H1 (cell line): ENCODE data around the gene LRTM2. TPM values are rescaled to one million over a fixed set of nuclear protein-coding genes. Genes with fewer than 3 reads are reported as not detected.

Experiments
- CTCF ChIA-PET: fragments of 300-600 bp; sonication (Branson Sonifier 250); formaldehyde crosslinking; loops from one replicate; lab custom pipeline; 2021; ENCODE audit not compliant: partially characterized antibody; lab: Charles Lee
- POLR2A ChIA-PET: fragments of 300-600 bp; sonication (Branson Sonifier 250); formaldehyde crosslinking; loops from one replicate; lab custom pipeline; 2021; ENCODE audit warnings: inconsistent platforms; ENCODE audit not compliant: partially characterized antibody; lab: Charles Lee
- DNase-seq, 2 experiments: peaks; one replicate each; pipeline versions ENCODE4 v3.0.0 to v3.0.0-alpha.2; 2010 to 2022; ENCODE audit warnings: low spot score in 2 of 2, low read depth in 1 of 2, mixed read lengths in 1 of 2
- FAIRE-seq: peaks from 2 replicates; lab custom pipeline; 2011; peaks lifted over from hg19 to GRCh38; lab: Jason Lieb, UNC
- H2AFZ ChIP-seq: 2 replicates; pipeline ENCODE4 v1.8.1; 2012; ENCODE audit warnings: low read length, inconsistent platforms
- H2AK5ac ChIP-seq: 2 replicates; pipeline ENCODE4 v1.6.1; 2013; ENCODE audit warnings: low read depth, low read length
- H2BK120ac ChIP-seq: replicated peaks from 2 replicates; pipeline ENCODE3; 2013; ENCODE audit warnings: low read depth, low read length, inconsistent platforms
- H2BK12ac ChIP-seq: 2 replicates; pipeline ENCODE4 v1.6.1; 2013; ENCODE audit warnings: low read depth, low read length
- H2BK15ac ChIP-seq: 2 replicates; pipeline ENCODE4 v1.6.1; 2013; ENCODE audit warnings: low read length
- H2BK20ac ChIP-seq: 2 replicates; pipeline ENCODE4 v1.6.1; 2013; ENCODE audit warnings: low read length
- H2BK5ac ChIP-seq: 2 replicates; pipeline ENCODE4 v1.6.1; 2013; ENCODE audit warnings: low read depth, low read length
- H3K14ac ChIP-seq: 2 replicates; pipeline ENCODE4 v1.6.1; 2013; ENCODE audit warnings: inconsistent platforms; ENCODE audit not compliant: insufficient read length
- H3K18ac ChIP-seq: 2 replicates; pipeline ENCODE4 v1.6.1; 2013; ENCODE audit warnings: low read length; ENCODE audit errors: extremely low read depth
- H3K23ac ChIP-seq: 2 replicates; pipeline ENCODE4 v1.6.1; 2013; ENCODE audit warnings: inconsistent platforms; ENCODE audit not compliant: insufficient read length
- H3K23me2 ChIP-seq: 2 replicates; pipeline ENCODE4 v1.6.1; 2013; ENCODE audit warnings: low read depth, low read length
- H3K27ac ChIP-seq: 2 replicates; pipeline ENCODE4 v1.6.1; 2011; ENCODE audit warnings: low read depth, low read length, inconsistent platforms
- H3K27me3 ChIP-seq, 4 experiments: replicated peaks in 1 of 4; 1 replicate in 1 of 4; 2 replicates in 3 of 4; pipeline versions ENCODE4 v1.6.1 to v1.8.1; 2011 to 2013; ENCODE audit warnings: low read length in 3 of 4, mild to moderate bottlenecking in 3 of 4, inconsistent platforms in 2 of 4, mixed read lengths in 2 of 4, moderate library complexity in 1 of 4; ENCODE audit not compliant: control insufficient read depth in 3 of 4, insufficient read depth in 3 of 4; ENCODE audit errors: extremely low read depth in 1 of 4
- H3K36me3 ChIP-seq, 4 experiments: 2 replicates each; pipeline versions ENCODE4 v1.6.1 to v1.8.1; 2011 to 2013; ENCODE audit warnings: mild to moderate bottlenecking in 4 of 4, low read length in 3 of 4, moderate library complexity in 2 of 4, control low read depth in 1 of 4, inconsistent platforms in 1 of 4; ENCODE audit not compliant: insufficient read depth in 4 of 4, control insufficient read depth in 2 of 4
- H3K4ac ChIP-seq: replicated peaks from 2 replicates; pipeline ENCODE3; 2013; ENCODE audit warnings: low read length, low read depth, mixed read lengths, inconsistent platforms; ENCODE audit not compliant: insufficient read length
- H3K4me1 ChIP-seq, 4 experiments: replicated peaks in 1 of 4; 1 replicate in 1 of 4; 2 replicates in 3 of 4; pipeline versions ENCODE4 v1.6.1 to v1.8.1; 2011 to 2013; ENCODE audit warnings: low read length in 3 of 4, inconsistent platforms in 2 of 4, mixed read lengths in 1 of 4; ENCODE audit not compliant: insufficient read depth in 4 of 4, control insufficient read depth in 3 of 4
- H3K4me2 ChIP-seq, 2 experiments: 2 replicates each; pipeline versions ENCODE4 v1.6.1 to v1.8.1; 2011 to 2013; ENCODE audit warnings: low read depth in 2 of 2, low read length in 2 of 2, control low read depth in 1 of 2, inconsistent platforms in 1 of 2, mild to moderate bottlenecking in 1 of 2; ENCODE audit not compliant: insufficient read depth in 1 of 2
- H3K4me3 ChIP-seq, 4 experiments: fragments of 200-600, 300-600 bp in 1 of 4; sonication (generic), shearing (Covaris generic), sonication (Bioruptor Twin) in 1 of 4; 2 replicates each; pipeline versions ENCODE4 v1.5.1 to v1.8.1; 2011 to 2016; ENCODE audit warnings: low read length in 4 of 4, low read depth in 3 of 4, control low read depth in 2 of 4, inconsistent platforms in 2 of 4, mild to moderate bottlenecking in 2 of 4, mixed read lengths in 1 of 4, moderate library complexity in 1 of 4; ENCODE audit not compliant: insufficient read depth in 2 of 4; ENCODE audit errors: extremely low read depth in 1 of 4
- H3K56ac ChIP-seq: replicated peaks from 2 replicates; pipeline ENCODE3; 2013; ENCODE audit warnings: low read depth, mild to moderate bottlenecking, mixed read lengths, low read length, inconsistent platforms; ENCODE audit not compliant: insufficient read length
- H3K79me1 ChIP-seq: 2 replicates; pipeline ENCODE4 v1.6.1; 2013; ENCODE audit warnings: low read depth, low read length, control low read depth
- H3K79me2 ChIP-seq, 2 experiments: 2 replicates each; pipeline versions ENCODE4 v1.6.1 to v1.8.1; 2012 to 2013; ENCODE audit warnings: low read length in 2 of 2, mild to moderate bottlenecking in 2 of 2, inconsistent platforms in 1 of 2; ENCODE audit not compliant: insufficient read depth in 2 of 2, control insufficient read depth in 1 of 2
- H3K9ac ChIP-seq, 4 experiments: replicated peaks in 1 of 4; 1 replicate in 1 of 4; 2 replicates in 3 of 4; pipeline versions ENCODE4 v1.6.1 to v1.8.1; 2011 to 2013; ENCODE audit warnings: low read depth in 3 of 4, low read length in 3 of 4, control low read depth in 2 of 4, mild to moderate bottlenecking in 2 of 4, moderate library complexity in 2 of 4, inconsistent platforms in 1 of 4; ENCODE audit errors: extremely low read depth in 1 of 4
- H3K9me3 ChIP-seq, 2 experiments: 2 replicates each; pipeline versions ENCODE4 v1.6.1 to v1.8.1; 2012 to 2013; ENCODE audit warnings: mild to moderate bottlenecking in 2 of 2, moderate library complexity in 2 of 2, control low read depth in 1 of 2, inconsistent platforms in 1 of 2, low read depth in 1 of 2, low read length in 1 of 2, mixed read lengths in 1 of 2; ENCODE audit not compliant: insufficient read depth in 2 of 2
- H4K20me1 ChIP-seq, 2 experiments: replicated peaks in 1 of 2; 2 replicates each; pipeline versions ENCODE3 to v1.8.1; 2011 to 2013; ENCODE audit warnings: inconsistent platforms in 2 of 2, low read length in 2 of 2, mild to moderate bottlenecking in 1 of 2; ENCODE audit not compliant: insufficient read depth in 2 of 2, control insufficient read depth in 1 of 2
- H4K5ac ChIP-seq: 2 replicates; pipeline ENCODE4 v1.6.1; 2013; ENCODE audit warnings: low read length, low read depth, mixed read lengths, inconsistent platforms; ENCODE audit not compliant: insufficient read length
- H4K8ac ChIP-seq: 2 replicates; pipeline ENCODE4 v1.8.0; 2013; ENCODE audit warnings: mild to moderate bottlenecking, moderate library complexity, low read length, inconsistent platforms; ENCODE audit not compliant: insufficient read depth; ENCODE audit errors: extremely low read depth
- H4K91ac ChIP-seq: replicated peaks from 2 replicates; pipeline ENCODE3; 2013; ENCODE audit warnings: low read length, mixed read lengths, inconsistent platforms; ENCODE audit not compliant: insufficient read length
- ATF2 ChIP-seq: IDR thresholded peaks from 2 replicates; pipeline ENCODE4 v1.6.1; 2012; ENCODE audit warnings: low read length, inconsistent platforms
- HDAC6 ChIP-seq: IDR thresholded peaks from one replicate; pipeline ENCODE4 v1.7.1; 2012; ENCODE audit warnings: low read depth, mild to moderate bottlenecking, inconsistent platforms, low read length, moderate library complexity
- SIX5 ChIP-seq: IDR thresholded peaks from 2 replicates; pipeline ENCODE4 v1.6.1; 2011; ENCODE audit warnings: mild to moderate bottlenecking, low read depth, low read length
- TCF12 ChIP-seq: IDR thresholded peaks from 2 replicates; pipeline ENCODE4 v1.6.1; 2011; ENCODE audit warnings: low read depth, mild to moderate bottlenecking, low read length
- WGBS, 2 experiments: shearing (Covaris generic) in 1 of 2; methylation state at CpG; one replicate each; pipeline versions ENCODE4 v1.1.6 to v1.1.7; 2013 to 2015; ENCODE audit warnings: low lambda C conversion rate in 2 of 2, mixed read lengths in 2 of 2, inconsistent platforms in 1 of 2, low coverage in 1 of 2, missing lambda C conversion rate in 1 of 2; ENCODE audit not compliant: insufficient replicate concordance in 2 of 2, insufficient coverage in 1 of 2, insufficient read length in 1 of 2; ENCODE audit errors: extremely low coverage in 1 of 2, missing lambda C conversion rate in 1 of 2; 5-methylcytosine and 5-hydroxymethylcytosine counted together
- polyA plus RNA-seq, 7 experiments: library from polyadenylated mRNA; depleted of rRNA in 3 of 7; stranded (reverse) in 5 of 7; unstranded in 2 of 7; fragments of >200 nt in 5 of 7; fragments of 200-250 nt in 2 of 7; gene quantifications; 1 replicate in 5 of 7; 2 replicates in 1 of 7; 4 replicates in 1 of 7; pipeline versions ENCODE4 v1.2.1 to v1.2.3, GENCODE V29; 2011 to 2013; ENCODE audit warnings: missing spikeins in 2 of 7, mixed read lengths in 2 of 7
- total RNA-seq: library from RNA; stranded (reverse); fragmentation: NEBNext Ultra II Directional; extraction: Animal tissue kit (Norgen Biotek cat#: 25700); gene quantifications from 2 replicates; pipeline ENCODE4 v1.2.1, GENCODE V29; 2021
- TF ChIP-seq, protein P1 (sequence below): IDR thresholded peaks from 2 replicates; pipeline ENCODE4 v1.6.1; 2011; ENCODE audit warnings: low read length, improper control_type of control experiment

LRTM2 gene
- total and polyA plus RNA-seq, 2 of the 8 experiments (the other 6 are each of a cell fraction or from before 2014, with no cell fraction given) = 0.06 TPM; not detected in 1

DNA sequence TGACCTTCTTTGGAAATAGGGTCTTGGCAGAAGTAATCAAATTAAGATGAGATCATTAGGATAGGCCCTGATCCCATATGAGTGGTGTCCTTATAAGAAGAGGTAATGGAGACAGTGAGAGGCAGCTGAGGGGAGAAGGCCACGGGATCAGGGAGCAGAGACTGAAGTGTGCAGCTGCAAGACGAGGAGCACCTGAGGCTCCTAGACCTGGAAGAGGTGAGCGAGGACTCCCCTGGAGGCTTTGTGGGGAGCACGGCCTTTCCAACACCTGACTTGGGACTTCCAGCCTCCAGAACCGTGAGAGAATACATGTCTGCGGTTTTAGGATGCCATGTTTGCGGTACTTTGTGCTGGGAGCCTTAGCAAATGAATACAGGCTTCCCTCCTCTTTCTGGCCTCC is 37.5 kb downstream of the LRTM2 start:
- WGBS, 2 experiments = 89% methylated on average over 7 of the region's 7 CpGs; no CpG with 5 or more reads in 1 of the 2 experiments
- no peaks in the 10 kb centered on the region for H4K20me1 ChIP-seq

More for the DNA sequence above, 37.5 kb downstream of the LRTM2 start:
- Histone ChIP-seq H3K27ac (no peak overlapping the region), H3K4me2 (no peak overlapping the region), H2BK12ac (no peak overlapping the region), H3K14ac (no peak overlapping the region), H3K27me3 (no peaks in the 10 kb centered on the region), H3K23me2 (no peaks in the 10 kb centered on the region), H3K79me1 (no peaks in the 10 kb centered on the region), H3K9me3 (peaks cover 30 to 41% of the 10 kb centered on the region in 2 experiments), H2BK120ac (no peak overlapping the region), H3K4ac (no peak overlapping the region), H3K4me1 (no peaks in the 10 kb centered on the region), H2BK5ac (no peak overlapping the region), H3K18ac (no peak overlapping the region), H4K91ac (no peak overlapping the region), H4K5ac (no peak overlapping the region), H3K79me2 (no peaks in the 10 kb centered on the region), H3K23ac (no peak overlapping the region), H3K56ac (no peak overlapping the region), H3K36me3 (no peaks in the 10 kb centered on the region), H2BK15ac (no peak overlapping the region), H3K4me3 (no peak overlapping the region; a peak in 2 of 8 replicates), H2AK5ac (no peak overlapping the region), H2AFZ (no peak overlapping the region), H3K9ac (no peak overlapping the region), H2BK20ac (no peak overlapping the region), H4K8ac (no peak overlapping the region)
- FAIRE-seq = no peak
- ChIA-PET CTCF (interaction anchor here (0.6 to 1.2 kb wide), 3 partner anchors 66 to 157 kb away, joined by 3 to 5 read pairs (median 4); no protein-coding TSS in a partner anchor), POLR2A (no interaction called here)
- no peak for DNase-seq
- TF ChIP-seq TCF12 (no peak), HDAC6 (no peak), SIX5 (no peak), ATF2 (no peak)
- TF ChIP-seq, protein P1, sequence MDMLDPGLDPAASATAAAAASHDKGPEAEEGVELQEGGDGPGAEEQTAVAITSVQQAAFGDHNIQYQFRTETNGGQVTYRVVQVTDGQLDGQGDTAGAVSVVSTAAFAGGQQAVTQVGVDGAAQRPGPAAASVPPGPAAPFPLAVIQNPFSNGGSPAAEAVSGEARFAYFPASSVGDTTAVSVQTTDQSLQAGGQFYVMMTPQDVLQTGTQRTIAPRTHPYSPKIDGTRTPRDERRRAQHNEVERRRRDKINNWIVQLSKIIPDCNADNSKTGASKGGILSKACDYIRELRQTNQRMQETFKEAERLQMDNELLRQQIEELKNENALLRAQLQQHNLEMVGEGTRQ = no peak
